ENCODE results near the gene ABCC9. TPM values are rescaled to one million over a fixed set of nuclear protein-coding genes. Genes with fewer than 3 reads are reported as not detected.

ABCC9 gene
- total and polyA plus RNA-seq, 2 donors (not counting 3 experiments of a cell fraction or from before 2014, with no cell fraction given), result under 0.01 TPM; not detected in 1

- no peaks in the 10 kb centered on the region for H3K4me1 ChIP-seq (ENCODE audit: control insufficient read depth, extremely low read depth, insufficient read depth, low read length)
- TF ChIP-seq EZH2 (IDR thresholded peaks at IDR 0.05; ENCODE audit: borderline replicate concordance, low read depth, low read length, severe bottlenecking) (no peak), GATA2 (IDR thresholded peaks at IDR 0.05; ENCODE audit: insufficient read depth, insufficient read length, low read depth, low read length) (no peak), CTCF (IDR thresholded peaks at IDR 0.05; ENCODE audit: extremely low read depth in 1 of 2, insufficient read depth in 1 of 2, low read depth in 1 of 2, low read length in 2 of 2) (no peak), JUN (IDR thresholded peaks at IDR 0.05; ENCODE audit: borderline replicate concordance, insufficient read depth, insufficient read length, low read depth) (no peak), MYC (IDR thresholded peaks at IDR 0.05; ENCODE audit: low read depth, low read length) (no peak), MAX (IDR thresholded peaks at IDR 0.05; ENCODE audit: insufficient read depth, insufficient read length) (no peak), POLR2A (IDR thresholded peaks at IDR 0.05; ENCODE audit: low read depth, low read length) (no peak), FOS (IDR thresholded peaks at IDR 0.05; ENCODE audit: borderline replicate concordance, insufficient read depth, low read length) (no peak), POLR2AphosphoS5 (IDR thresholded peaks at IDR 0.05; ENCODE audit: insufficient read depth, low read depth, low read length) (no peak)
- H3K4me2 ChIP-seq (ENCODE audit: insufficient read depth, low read length), result no peak overlapping the region
- dilution Hi-C loops (cut with MboI; ENCODE audit: extremely low pct_ligation_motif_present, low sequenced_read_pairs), result no loop called here
- no peak overlapping the region for H3K4me3 ChIP-seq (replicated peaks in 1 of 3; ENCODE audit: insufficient read depth in 1 of 3, low read depth in 1 of 3, low read length in 3 of 3)
- ChIA-PET CTCF (no interaction called here), POLR2A (no interaction called here)
- H3K27ac ChIP-seq (ENCODE audit: insufficient read depth, low read depth, low read length), result no peak overlapping the region
- H3K36me3 ChIP-seq (ENCODE audit: control insufficient read depth in 2 of 2, extremely low read depth in 1 of 2, insufficient read depth in 2 of 2, low read length in 2 of 2), result no peaks in the 10 kb centered on the region
- DNase-seq (ENCODE audit: low read depth, low spot score), result no peak
- no peaks in the 10 kb centered on the region for H3K9me1 ChIP-seq (replicated peaks; ENCODE audit: control insufficient read depth, extremely low read depth, insufficient read depth, low read length)
- no peak overlapping the region for H2AFZ ChIP-seq (ENCODE audit: low read depth, low read length)
- H3K9ac ChIP-seq (replicated peaks; ENCODE audit: extremely low read depth, insufficient read depth, low read length), result no peak overlapping the region
- BruUV-seq (replicated peaks), result no TSS peak
- H3K79me2 ChIP-seq (ENCODE audit: control insufficient read depth, insufficient read depth, low read length), result no peaks in the 10 kb centered on the region
- H3K9me3 ChIP-seq (replicated peaks; ENCODE audit: control insufficient read depth, insufficient read depth, low read length), result no peaks in the 10 kb centered on the region
- no peak for FAIRE-seq
- intact Hi-C loops (cut with micrococcal nuclease), result no loop called here
- no peaks in the 10 kb centered on the region for H3K27me3 ChIP-seq (ENCODE audit: control insufficient read depth in 2 of 2, insufficient read depth in 2 of 2, low read length in 2 of 2)
- no peaks in the 10 kb centered on the region for H4K20me1 ChIP-seq (replicated peaks; ENCODE audit: control insufficient read depth, extremely low read depth, insufficient read depth, low read length)
Observed at GRCh38 chr12:21925296-21925913, 15.8 kb downstream of the ABCC9 start.
